ENCODE data around the gene COL4A4. TPM values are rescaled to one million over a fixed set of nuclear protein-coding genes. Genes with fewer than 3 reads are reported as not detected.

COL4A4 gene
- total and polyA plus RNA-seq, 5 donors, result 3.6 to 17.2 (median 15.1) TPM

GRCh38 chr2:227141301-227141700 lies 22.7 kb downstream of the COL4A4 start:
- H3K27me3 ChIP-seq (ENCODE audit: control insufficient read depth, insufficient read depth), result no peaks in the 10 kb centered on the region
- no peaks in the 10 kb centered on the region for H3K9me3 ChIP-seq (ENCODE audit: control insufficient read depth, low read length)
- no peak overlapping the region for H3K4me3 ChIP-seq (ENCODE audit: low read length)
- no peak for ATAC-seq
- no peak overlapping the region for H3K27ac ChIP-seq (ENCODE audit: low read length)
- intact Hi-C loops (cut with DNase I), result no loop called here
- no peak for DNase-seq
- no peaks in the 10 kb centered on the region for H3K4me1 ChIP-seq (ENCODE audit: control insufficient read depth, insufficient read depth, low read length)
- WGBS, result 90% methylated on average over 4 of the region's 4 CpGs

- no peaks in the 10 kb centered on the region for H3K27me3 ChIP-seq (ENCODE audit: control insufficient read depth, insufficient read depth)
- DNase-seq (no peak), ATAC-seq (no peak)
- intact Hi-C loops (cut with DNase I), result no loop called here
- H3K27ac ChIP-seq (ENCODE audit: low read length), result no peak overlapping the region
- 63% methylated on average over 5 of the region's 5 CpGs for WGBS
- no peaks in the 10 kb centered on the region for H3K9me3 ChIP-seq (ENCODE audit: control insufficient read depth, low read length)
- no peak overlapping the region for H3K4me3 ChIP-seq (ENCODE audit: low read length)
- H3K4me1 ChIP-seq (ENCODE audit: control insufficient read depth, insufficient read depth, low read length), result peaks cover 2% of the 10 kb centered on the region
Observed at GRCh38 chr2:227134591-227134990, 29.4 kb downstream of the COL4A4 start.

DNA sequence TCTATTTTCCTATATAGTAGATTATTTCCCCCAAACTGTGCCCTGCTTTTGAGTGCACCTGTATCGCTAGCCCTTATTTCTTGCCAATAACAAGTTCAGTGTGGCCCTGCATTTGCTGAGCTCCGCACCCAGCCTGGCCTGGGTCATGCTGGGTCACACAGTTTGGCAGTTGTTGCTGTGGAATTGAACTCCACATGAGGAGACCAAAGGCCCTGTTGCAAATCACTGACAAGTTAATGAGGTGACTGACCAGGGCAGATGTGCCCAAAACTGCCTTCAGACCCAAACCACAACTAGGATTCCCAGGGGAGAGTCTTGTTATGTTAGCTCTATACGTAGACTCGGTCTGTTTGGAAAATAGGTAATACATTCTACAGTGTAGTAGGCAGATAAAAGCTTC lies 31.0 kb downstream of the COL4A4 start:
- peaks cover 2% of the 10 kb centered on the region for H3K4me1 ChIP-seq (ENCODE audit: control insufficient read depth, insufficient read depth, low read length)
- ATAC-seq (no peak), DNase-seq (no peak)
- H3K4me3 ChIP-seq (ENCODE audit: low read length), result no peak overlapping the region
- H3K27me3 ChIP-seq (ENCODE audit: control insufficient read depth, insufficient read depth), result no peaks in the 10 kb centered on the region
- intact Hi-C loops (cut with DNase I), result no loop called here
- no peak overlapping the region for H3K27ac ChIP-seq (ENCODE audit: low read length)
- no peaks in the 10 kb centered on the region for H3K9me3 ChIP-seq (ENCODE audit: control insufficient read depth, low read length)
- 72% methylated on average over 4 of the region's 4 CpGs for WGBS

- no peak overlapping the region for H3K27ac ChIP-seq (ENCODE audit: low read length)
- ATAC-seq (no peak), DNase-seq (no peak)
- no peaks in the 10 kb centered on the region for H3K27me3 ChIP-seq (ENCODE audit: control insufficient read depth, insufficient read depth)
- intact Hi-C loops (cut with DNase I), result loop anchor here in 1 of 4 donors (2.0 kb wide), 1 partner anchor 108 kb away; no protein-coding TSS in a partner anchor
- WGBS, result 86% methylated on average over 8 of the region's 8 CpGs
- no peaks in the 10 kb centered on the region for H3K9me3 ChIP-seq (ENCODE audit: control insufficient read depth, low read length)
- no peak overlapping the region for H3K4me3 ChIP-seq (ENCODE audit: low read length)
- no peaks in the 10 kb centered on the region for H3K4me1 ChIP-seq (ENCODE audit: control insufficient read depth, insufficient read depth, low read length)
Observed at GRCh38 chr2:227130636-227131035, 33.4 kb downstream of the COL4A4 start.

DNA sequence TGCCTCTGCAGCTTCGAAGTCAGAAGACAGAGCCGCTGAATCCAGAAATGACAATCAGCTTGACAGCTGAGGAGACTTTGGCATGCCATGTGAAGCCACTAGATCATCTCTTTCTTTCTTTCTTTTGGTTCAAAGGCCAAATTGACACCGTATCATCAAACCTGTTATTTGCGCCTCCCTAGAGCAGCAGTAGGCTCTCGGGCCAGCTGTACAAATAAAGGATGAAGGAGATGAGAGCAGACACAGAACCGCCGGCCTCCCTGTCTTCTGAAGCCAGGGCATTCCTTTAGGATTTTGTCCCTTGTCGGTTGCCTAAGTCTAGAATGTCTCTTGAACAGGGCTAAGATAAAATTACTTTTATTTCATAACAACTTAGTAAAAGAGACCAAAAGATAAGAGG lies 36.8 kb downstream of the COL4A4 start:
- DNase-seq (no peak), ATAC-seq (peak in 1 of 2 donors; percentile 31)
- WGBS, result 40% methylated on average over 8 of the region's 8 CpGs
- Histone ChIP-seq H3K27me3 (ENCODE audit: control insufficient read depth, insufficient read depth) (no peaks in the 10 kb centered on the region), H3K9me3 (ENCODE audit: control insufficient read depth, low read length) (no peaks in the 10 kb centered on the region), H3K27ac (ENCODE audit: low read length) (no peak overlapping the region), H3K4me1 (ENCODE audit: control insufficient read depth, insufficient read depth, low read length) (no peaks in the 10 kb centered on the region), H3K4me3 (ENCODE audit: low read length) (no peak overlapping the region)
- intact Hi-C loops (cut with DNase I), result loop anchor here in 1 of 4 donors (5.0 kb wide), 1 partner anchor 115 kb away; no protein-coding TSS in a partner anchor

DNA sequence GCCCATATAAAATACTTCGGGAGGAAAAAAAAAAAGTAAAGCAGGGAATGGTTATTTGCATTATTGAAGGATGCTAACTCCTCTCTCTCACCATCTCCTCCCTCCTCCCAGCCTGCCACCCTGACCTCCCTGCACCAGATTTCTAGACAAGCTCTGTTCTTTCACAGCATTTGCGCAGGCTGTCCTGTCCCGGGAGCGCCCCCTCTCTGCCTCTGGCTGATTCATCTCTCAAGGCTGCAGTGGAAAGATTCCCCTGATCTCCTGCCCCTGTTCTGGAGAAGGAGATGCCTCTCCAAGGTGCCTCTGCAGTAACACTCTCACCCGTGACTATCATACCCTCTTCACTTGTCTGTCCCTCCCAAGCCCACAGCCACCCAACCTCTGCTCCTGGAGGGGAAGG lies 38.5 kb downstream of the COL4A4 start:
- no peak for ATAC-seq
- H3K4me3 ChIP-seq (ENCODE audit: low read length), result no peak overlapping the region
- WGBS, result 73% methylated on average over 5 of the region's 5 CpGs
- no peaks in the 10 kb centered on the region for H3K27me3 ChIP-seq (ENCODE audit: control insufficient read depth, insufficient read depth)
- H3K9me3 ChIP-seq (ENCODE audit: control insufficient read depth, low read length), result no peaks in the 10 kb centered on the region
- H3K4me1 ChIP-seq (ENCODE audit: control insufficient read depth, insufficient read depth, low read length), result no peaks in the 10 kb centered on the region
- H3K27ac ChIP-seq (ENCODE audit: low read length), result no peak overlapping the region
- DNase-seq, result no peak
- intact Hi-C loops (cut with DNase I), result loop anchor here in 1 of 4 donors (5.0 kb wide), 1 partner anchor 117 kb away; no protein-coding TSS in a partner anchor

DNA sequence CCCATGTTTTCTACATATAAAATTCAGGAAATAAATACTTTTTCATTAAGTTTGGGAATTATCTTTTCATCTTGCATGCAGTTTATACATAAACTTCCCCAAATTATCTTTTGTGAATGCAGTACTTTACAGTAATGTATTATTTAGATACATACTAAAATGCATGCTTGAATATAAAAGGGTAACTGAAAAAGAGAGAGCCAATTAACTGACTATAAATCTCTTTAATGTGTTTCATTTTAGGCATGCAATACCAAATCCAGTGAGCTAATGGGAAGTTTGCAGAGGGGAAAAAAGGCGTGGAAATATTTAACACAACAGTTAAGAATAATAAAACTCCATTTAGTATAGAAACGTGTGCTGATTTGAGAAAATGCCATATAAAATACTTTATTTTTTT lies 39.2 kb downstream of the COL4A4 start:
- Histone ChIP-seq H3K4me1 (ENCODE audit: control insufficient read depth, insufficient read depth, low read length) (no peaks in the 10 kb centered on the region), H3K27me3 (ENCODE audit: control insufficient read depth, insufficient read depth) (no peaks in the 10 kb centered on the region), H3K4me3 (ENCODE audit: low read length) (no peak overlapping the region), H3K27ac (ENCODE audit: low read length) (no peak overlapping the region), H3K9me3 (ENCODE audit: control insufficient read depth, low read length) (no peaks in the 10 kb centered on the region)
- WGBS, result 75% methylated on average over 2 of the region's 2 CpGs
- intact Hi-C loops (cut with DNase I), result loop anchor here in 1 of 4 donors (5.0 kb wide), 1 partner anchor 117 kb away; no protein-coding TSS in a partner anchor
- DNase-seq, result no peak
- ATAC-seq, result no peak

GRCh38 chr2:227123697-227124096 lies 40.3 kb downstream of the COL4A4 start:
- DNase-seq, result no peak
- no peaks in the 10 kb centered on the region for H3K4me1 ChIP-seq (ENCODE audit: control insufficient read depth, insufficient read depth, low read length)
- no peak overlapping the region for H3K4me3 ChIP-seq (ENCODE audit: low read length)
- H3K27me3 ChIP-seq (ENCODE audit: control insufficient read depth, insufficient read depth), result no peaks in the 10 kb centered on the region
- 71% methylated on average over 4 of the region's 4 CpGs for WGBS
- ATAC-seq, result no peak
- no peak overlapping the region for H3K27ac ChIP-seq (ENCODE audit: low read length)
- intact Hi-C loops (cut with DNase I), result no loop called here
- H3K9me3 ChIP-seq (ENCODE audit: control insufficient read depth, low read length), result no peaks in the 10 kb centered on the region

GRCh38 chr2:227118353-227118752 lies 45.7 kb downstream of the COL4A4 start:
- Histone ChIP-seq H3K4me1 (ENCODE audit: control insufficient read depth, insufficient read depth, low read length) (no peaks in the 10 kb centered on the region), H3K9me3 (ENCODE audit: control insufficient read depth, low read length) (no peaks in the 10 kb centered on the region), H3K27me3 (ENCODE audit: control insufficient read depth, insufficient read depth) (no peaks in the 10 kb centered on the region), H3K4me3 (ENCODE audit: low read length) (no peak overlapping the region), H3K27ac (ENCODE audit: low read length) (no peak overlapping the region)
- intact Hi-C loops (cut with DNase I), result no loop called here
- no peak for DNase-seq
- no peak for ATAC-seq

- no peaks in the 10 kb centered on the region for H3K4me1 ChIP-seq (ENCODE audit: control insufficient read depth, insufficient read depth, low read length)
- no peaks in the 10 kb centered on the region for H3K27me3 ChIP-seq (ENCODE audit: control insufficient read depth, insufficient read depth)
- no peak overlapping the region for H3K4me3 ChIP-seq (ENCODE audit: low read length)
- ATAC-seq (no peak), DNase-seq (no peak)
- 26% methylated on average over 3 of the region's 3 CpGs for WGBS
- H3K27ac ChIP-seq (ENCODE audit: low read length), result no peak overlapping the region
- no peaks in the 10 kb centered on the region for H3K9me3 ChIP-seq (ENCODE audit: control insufficient read depth, low read length)
- intact Hi-C loops (cut with DNase I), result no loop called here
Observed at GRCh38 chr2:227117852-227118251, 46.2 kb downstream of the COL4A4 start.

GRCh38 chr2:227117027-227117426 lies 47.0 kb downstream of the COL4A4 start:
- Histone ChIP-seq H3K9me3 (ENCODE audit: control insufficient read depth, low read length) (no peaks in the 10 kb centered on the region), H3K27ac (ENCODE audit: low read length) (no peak overlapping the region), H3K4me3 (ENCODE audit: low read length) (no peak overlapping the region), H3K27me3 (ENCODE audit: control insufficient read depth, insufficient read depth) (no peaks in the 10 kb centered on the region), H3K4me1 (ENCODE audit: control insufficient read depth, insufficient read depth, low read length) (no peaks in the 10 kb centered on the region)
- DNase-seq (no peak), ATAC-seq (no peak)
- 82% methylated on average over 1 of the region's 1 CpG for WGBS
- intact Hi-C loops (cut with DNase I), result no loop called here

DNA sequence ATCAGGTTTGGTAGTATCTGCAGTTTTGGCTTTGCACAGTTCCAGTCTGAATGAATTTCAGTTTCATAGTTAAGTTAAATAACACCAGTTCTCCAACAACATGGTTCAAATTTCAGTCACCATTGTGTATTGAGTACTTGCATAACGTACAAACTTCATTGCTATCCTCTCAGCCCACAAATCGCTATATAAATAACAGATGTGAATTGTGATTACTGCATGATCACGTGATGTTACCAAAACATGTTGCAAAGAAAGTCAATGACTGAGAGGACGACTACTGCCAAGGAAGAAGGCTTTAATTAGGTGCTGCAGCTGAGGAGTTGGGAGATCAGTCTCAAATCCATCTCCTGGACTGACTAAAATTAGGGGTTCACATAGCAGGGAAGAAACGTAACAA lies 48.2 kb downstream of the COL4A4 start:
- intact Hi-C loops (cut with DNase I), result no loop called here
- Histone ChIP-seq H3K27ac (ENCODE audit: low read length) (no peak overlapping the region), H3K4me3 (ENCODE audit: low read length) (no peak overlapping the region), H3K27me3 (ENCODE audit: control insufficient read depth, insufficient read depth) (no peaks in the 10 kb centered on the region), H3K9me3 (ENCODE audit: control insufficient read depth, low read length) (no peaks in the 10 kb centered on the region), H3K4me1 (ENCODE audit: control insufficient read depth, insufficient read depth, low read length) (no peaks in the 10 kb centered on the region)
- ATAC-seq (no peak), DNase-seq (no peak)
- 76% methylated on average over 5 of the region's 5 CpGs for whole genome bisulfite sequencing

Measured in right cardiac atrium (tissue), 5 donors.